ENCODE results near the gene GFRA1. TPM values are rescaled to one million over a fixed set of nuclear protein-coding genes. Genes with fewer than 3 reads are reported as not detected.

The GFRA1 gene
- polyA plus RNA-seq, 3 donors = not detected

GRCh38 chr10:116286626-116287200 lies 13.7 kb upstream of the GFRA1 start:
- WGBS (ENCODE audit: insufficient coverage) = no CpG with 5 or more reads among the region's 9 CpGs

GRCh38 chr10:116281775-116282174 lies 8.8 kb upstream of the GFRA1 start:
- intact Hi-C loops (cut with micrococcal nuclease) = no loop called here
- peaks cover 13 to 17% of the 10 kb centered on the region in 2 donors for H3K27me3 ChIP-seq (ENCODE audit: control insufficient read depth in 2 of 2, insufficient read depth in 2 of 2, low read length in 2 of 2)
- H3K9me3 Mint-ChIP-seq = no peaks in the 10 kb centered on the region

More at GRCh38 chr10:116286626-116287200, 13.7 kb upstream of the GFRA1 start:
- no peak overlapping the region for H2AFZ ChIP-seq (ENCODE audit: insufficient read depth, low read depth, low read length, poor library complexity, severe bottlenecking)
- Mint-ChIP-seq H3K4me1 (no peaks in the 10 kb centered on the region), H3K4me3 (peak overlapping the region in 1 of 2 donors; percentile 43), H3K9me3 (no peaks in the 10 kb centered on the region), H3K27me3 (ENCODE audit: low read depth in 3 of 3) (peaks cover 14 to 18% (median 17%) of the 10 kb centered on the region in 3 donors), H3K27ac (no peak overlapping the region), H3K36me3 (no peaks in the 10 kb centered on the region)
- H4K20me1 ChIP-seq (ENCODE audit: insufficient read depth, low read length) = no peaks in the 10 kb centered on the region
- H3K4me1 ChIP-seq (ENCODE audit: control insufficient read depth in 1 of 2, insufficient read depth in 2 of 2, low read length in 2 of 2) = no peaks in the 10 kb centered on the region
- no peaks in the 10 kb centered on the region for H3K9me3 ChIP-seq (replicated peaks in 1 of 2; ENCODE audit: control insufficient read depth in 1 of 2, insufficient read depth in 1 of 2, low read length in 2 of 2)
- intact Hi-C loops (cut with micrococcal nuclease) = no loop called here
- H3K36me3 ChIP-seq (replicated peaks in 1 of 2; ENCODE audit: control insufficient read depth in 1 of 2, insufficient read depth in 2 of 2, low read length in 2 of 2) = no peaks in the 10 kb centered on the region
- no peak overlapping the region for H3K4me3 ChIP-seq (replicated peaks in 1 of 3; ENCODE audit: low read depth in 2 of 3, low read length in 3 of 3)
- H3K27ac ChIP-seq (ENCODE audit: low read depth in 1 of 2, low read length in 2 of 2) = no peak overlapping the region
- no peaks in the 10 kb centered on the region for H3K79me2 ChIP-seq (ENCODE audit: insufficient read depth, low read length)
- H3K4me2 ChIP-seq (replicated peaks; ENCODE audit: extremely low read depth, low read length, poor library complexity, severe bottlenecking) = no peak overlapping the region
- no peak for TF ChIP-seq CTCF (IDR thresholded peaks at IDR 0.05)
- DNase-seq = no peak
- peaks cover 8 to 13% of the 10 kb centered on the region in 2 donors for H3K27me3 ChIP-seq (ENCODE audit: control insufficient read depth in 2 of 2, insufficient read depth in 2 of 2, low read length in 2 of 2)
- H3K9ac ChIP-seq (ENCODE audit: insufficient read depth, low read length, poor library complexity, severe bottlenecking) = no peak overlapping the region

More at GRCh38 chr10:116281775-116282174, 8.8 kb upstream of the GFRA1 start:
- Histone ChIP-seq H3K4me3 (replicated peaks in 1 of 3; ENCODE audit: low read depth in 2 of 3, low read length in 3 of 3) (no peak overlapping the region), H4K20me1 (ENCODE audit: insufficient read depth, low read length) (no peaks in the 10 kb centered on the region), H3K27ac (ENCODE audit: low read depth in 1 of 2, low read length in 2 of 2) (no peak overlapping the region), H3K9me3 (replicated peaks in 1 of 2; ENCODE audit: control insufficient read depth in 1 of 2, insufficient read depth in 1 of 2, low read length in 2 of 2) (no peaks in the 10 kb centered on the region), H2AFZ (ENCODE audit: insufficient read depth, low read depth, low read length, poor library complexity, severe bottlenecking) (no peak overlapping the region), H3K79me2 (ENCODE audit: insufficient read depth, low read length) (no peaks in the 10 kb centered on the region), H3K4me1 (ENCODE audit: control insufficient read depth in 1 of 2, insufficient read depth in 2 of 2, low read length in 2 of 2) (no peaks in the 10 kb centered on the region), H3K9ac (ENCODE audit: insufficient read depth, low read length, poor library complexity, severe bottlenecking) (no peak overlapping the region), H3K4me2 (replicated peaks; ENCODE audit: extremely low read depth, low read length, poor library complexity, severe bottlenecking) (no peak overlapping the region), H3K36me3 (replicated peaks in 1 of 2; ENCODE audit: control insufficient read depth in 1 of 2, insufficient read depth in 2 of 2, low read length in 2 of 2) (no peaks in the 10 kb centered on the region)
- H3K4me1 Mint-ChIP-seq = no peaks in the 10 kb centered on the region
- peaks cover 8 to 20% (median 17%) of the 10 kb centered on the region in 3 donors for H3K27me3 Mint-ChIP-seq (ENCODE audit: low read depth in 3 of 3)
- TF ChIP-seq CTCF (IDR thresholded peaks at IDR 0.05) = no peak
- 79% methylated on average over 2 of the region's 3 CpGs for WGBS (ENCODE audit: insufficient coverage)
- no peak overlapping the region for H3K27ac Mint-ChIP-seq
- H3K36me3 Mint-ChIP-seq = no peaks in the 10 kb centered on the region
- no peak overlapping the region for H3K4me3 Mint-ChIP-seq
- no peak for DNase-seq

All from CD14-positive monocyte (primary cell).